WTC11 (cell line): ENCODE data around the gene FNBP1L. TPM values are rescaled to one million over a fixed set of nuclear protein-coding genes. Genes with fewer than 3 reads are reported as not detected.

Experiments
- ELF4 ChIP-seq: sonication (generic); formaldehyde crosslinking; IDR thresholded peaks from 2 replicates; pipeline ENCODE4 v1.8.1; 2022; ENCODE audit warnings: low read depth, mild to moderate bottlenecking, moderate library complexity, missing genetic modification reagents
- EMX1 ChIP-seq: fragments of 250-450 bp; sonication (Bioruptor Pico); IDR thresholded peaks from 2 replicates; pipeline ENCODE4 v1.8.0; 2021; ENCODE audit warnings: mild to moderate bottlenecking
- ETV6 ChIP-seq: sonication (generic); formaldehyde crosslinking; IDR thresholded peaks from 2 replicates; pipeline ENCODE4 v1.8.1; 2022; ENCODE audit warnings: mild to moderate bottlenecking, missing genetic modification reagents
- NR1H2 ChIP-seq: sonication (generic); formaldehyde crosslinking; IDR thresholded peaks from 2 replicates; pipeline ENCODE4 v1.9.0; 2021; ENCODE audit warnings: mild to moderate bottlenecking, moderate library complexity, missing genetic modification reagents
- NR3C1 ChIP-seq: sonication (generic); formaldehyde crosslinking; conservative IDR thresholded peaks from 2 replicates; pipeline ENCODE4 v1.8.1; 2023; ENCODE audit warnings: low read depth, mild to moderate bottlenecking, missing genetic modification reagents
- SOX15 ChIP-seq: fragments of 250-450 bp; sonication (Bioruptor Pico); IDR thresholded peaks from 2 replicates; pipeline ENCODE4 v1.9.0; 2021; ENCODE audit warnings: mild to moderate bottlenecking
- TEAD4 ChIP-seq: sonication (generic); formaldehyde crosslinking; IDR thresholded peaks from 2 replicates; pipeline ENCODE4 v1.8.0; 2022; ENCODE audit warnings: mild to moderate bottlenecking, missing genetic modification reagents
- TP53 ChIP-seq: sonication (generic); formaldehyde crosslinking; IDR thresholded peaks from 2 replicates; pipeline ENCODE4 v1.8.1; 2023; ENCODE audit warnings: mild to moderate bottlenecking, missing genetic modification reagents
- ZNF219 ChIP-seq: sonication (generic); formaldehyde crosslinking; IDR thresholded peaks from 2 replicates; pipeline ENCODE4 v1.8.0; 2023; ENCODE audit warnings: missing genetic modification reagents, mild to moderate bottlenecking, borderline replicate concordance
- total RNA-seq: library from RNA; stranded (reverse); gene quantifications from 3 replicates; pipeline ENCODE4 v1.2.3, GENCODE V29; 2021
- TF ChIP-seq, protein P1 (sequence below): sonication (generic); formaldehyde crosslinking; IDR thresholded peaks from 2 replicates; pipeline ENCODE4 v1.8.0; 2022; ENCODE audit warnings: mild to moderate bottlenecking, missing genetic modification reagents
- TF ChIP-seq, protein P2 (sequence below): sonication (generic); formaldehyde crosslinking; IDR thresholded peaks from 2 replicates; pipeline ENCODE4 v1.8.1; 2023; ENCODE audit warnings: mild to moderate bottlenecking, missing genetic modification reagents, moderate library complexity
- TF ChIP-seq, protein P3 (sequence below): fragments of 250-450 bp; sonication (Bioruptor Pico); IDR thresholded peaks from 2 replicates; pipeline ENCODE4 v1.9.0; 2021; ENCODE audit warnings: mild to moderate bottlenecking
- TF ChIP-seq, protein P4 (sequence below): sonication (generic); formaldehyde crosslinking; IDR thresholded peaks from 2 replicates; pipeline ENCODE4 v1.8.1; 2022; ENCODE audit warnings: missing genetic modification reagents, borderline replicate concordance
- TF ChIP-seq, protein P5 (sequence below): sonication (generic); formaldehyde crosslinking; IDR thresholded peaks from 2 replicates; pipeline ENCODE4 v1.8.0; 2023; ENCODE audit warnings: mild to moderate bottlenecking, missing genetic modification reagents
- TF ChIP-seq, protein P6 (sequence below): sonication (generic); formaldehyde crosslinking; IDR thresholded peaks from 2 replicates; pipeline ENCODE4 v1.8.1; 2023; ENCODE audit warnings: mild to moderate bottlenecking, missing genetic modification reagents, moderate library complexity
- TF ChIP-seq, protein P7 (sequence below): sonication (generic); formaldehyde crosslinking; IDR thresholded peaks from 2 replicates; pipeline ENCODE4 v1.8.0; 2022; ENCODE audit warnings: mild to moderate bottlenecking, missing genetic modification reagents
- TF ChIP-seq, protein P8 (sequence below): sonication (generic); formaldehyde crosslinking; IDR thresholded peaks from 2 replicates; pipeline ENCODE4 v1.8.0; 2023; ENCODE audit warnings: missing genetic modification reagents
- TF ChIP-seq, protein P9 (sequence below): sonication (generic); formaldehyde crosslinking; IDR thresholded peaks from 2 replicates; pipeline ENCODE4 v1.8.1; 2023; ENCODE audit warnings: mild to moderate bottlenecking, moderate library complexity, missing genetic modification reagents
- TF ChIP-seq, protein P10 (sequence below): fragments of 250-450 bp; sonication (Bioruptor Pico); IDR thresholded peaks from 2 replicates; pipeline ENCODE4 v1.8.0; 2021; ENCODE audit warnings: mild to moderate bottlenecking
- TF ChIP-seq, protein P11 (sequence below): sonication (generic); formaldehyde crosslinking; IDR thresholded peaks from 2 replicates; pipeline ENCODE4 v1.8.1; 2022; ENCODE audit warnings: mild to moderate bottlenecking, moderate library complexity, missing genetic modification reagents
- TF ChIP-seq, protein P12 (sequence below): sonication (generic); formaldehyde crosslinking; IDR thresholded peaks from 2 replicates; pipeline ENCODE4 v1.8.1; 2022; ENCODE audit warnings: low read depth, missing genetic modification reagents, borderline replicate concordance

Gene FNBP1L
- total RNA-seq, 1 experiment from 2014 or later, result 79.1 TPM

DNA sequence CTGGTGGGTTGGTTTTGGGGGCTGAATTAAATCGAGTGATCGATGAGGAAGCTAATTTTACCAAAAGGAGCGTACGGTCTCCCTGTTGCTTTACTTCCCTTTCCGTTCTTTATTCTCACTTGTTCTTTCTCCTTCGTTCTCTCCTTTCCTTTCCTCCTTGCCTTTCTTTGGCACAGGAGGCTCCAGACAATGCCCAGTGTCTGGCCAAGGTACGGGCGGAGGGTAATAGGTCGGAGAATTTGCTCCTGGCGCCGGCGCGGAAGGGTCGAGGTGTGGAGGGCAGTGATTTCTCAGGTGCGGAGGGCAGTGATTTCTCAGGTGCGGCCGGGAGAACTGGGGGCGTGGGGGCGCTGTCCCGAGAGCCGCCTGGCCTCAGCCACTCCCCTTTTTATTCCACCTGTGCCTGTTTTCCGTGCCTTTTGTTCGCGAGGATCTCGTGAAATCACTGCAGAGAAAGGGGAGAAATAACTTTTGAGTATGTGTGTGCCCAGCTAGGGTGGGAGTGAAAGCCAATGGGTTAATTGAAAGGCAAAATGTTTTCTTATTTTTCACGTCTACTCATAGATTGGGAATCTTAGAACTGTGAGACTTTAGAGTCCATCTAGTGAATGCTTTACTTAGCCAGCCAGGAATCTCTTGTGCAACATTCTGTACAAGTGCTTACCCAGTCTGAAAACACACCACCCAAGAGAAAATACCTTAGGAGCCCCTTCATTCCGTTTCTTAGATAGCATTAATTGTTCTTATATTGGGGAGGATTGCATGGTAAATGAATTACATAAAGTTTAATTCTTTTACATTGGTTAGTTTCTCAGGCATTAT is 1.3 kb downstream of the FNBP1L start (continued):
- TF ChIP-seq, protein P1, sequence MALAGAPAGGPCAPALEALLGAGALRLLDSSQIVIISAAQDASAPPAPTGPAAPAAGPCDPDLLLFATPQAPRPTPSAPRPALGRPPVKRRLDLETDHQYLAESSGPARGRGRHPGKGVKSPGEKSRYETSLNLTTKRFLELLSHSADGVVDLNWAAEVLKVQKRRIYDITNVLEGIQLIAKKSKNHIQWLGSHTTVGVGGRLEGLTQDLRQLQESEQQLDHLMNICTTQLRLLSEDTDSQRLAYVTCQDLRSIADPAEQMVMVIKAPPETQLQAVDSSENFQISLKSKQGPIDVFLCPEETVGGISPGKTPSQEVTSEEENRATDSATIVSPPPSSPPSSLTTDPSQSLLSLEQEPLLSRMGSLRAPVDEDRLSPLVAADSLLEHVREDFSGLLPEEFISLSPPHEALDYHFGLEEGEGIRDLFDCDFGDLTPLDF, result peak; percentile 77; the same call in 1 of the 2 replicates
- no peak for TF ChIP-seq ELF4 (CRISPR knock-in tag)
- no peak for TF ChIP-seq NR1H2 (CRISPR knock-in tag)
- peak; percentile 73; the same call in 1 of the 2 replicates for TF ChIP-seq ETV6 (CRISPR knock-in tag)
- TF ChIP-seq EMX1, result no peak
- TF ChIP-seq ZNF219, result no peak
- TF ChIP-seq, protein P2, sequence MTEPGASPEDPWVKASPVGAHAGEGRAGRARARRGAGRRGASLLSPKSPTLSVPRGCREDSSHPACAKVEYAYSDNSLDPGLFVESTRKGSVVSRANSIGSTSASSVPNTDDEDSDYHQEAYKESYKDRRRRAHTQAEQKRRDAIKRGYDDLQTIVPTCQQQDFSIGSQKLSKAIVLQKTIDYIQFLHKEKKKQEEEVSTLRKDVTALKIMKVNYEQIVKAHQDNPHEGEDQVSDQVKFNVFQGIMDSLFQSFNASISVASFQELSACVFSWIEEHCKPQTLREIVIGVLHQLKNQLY (CRISPR knock-in tag), result no peak
- TF ChIP-seq, protein P3, sequence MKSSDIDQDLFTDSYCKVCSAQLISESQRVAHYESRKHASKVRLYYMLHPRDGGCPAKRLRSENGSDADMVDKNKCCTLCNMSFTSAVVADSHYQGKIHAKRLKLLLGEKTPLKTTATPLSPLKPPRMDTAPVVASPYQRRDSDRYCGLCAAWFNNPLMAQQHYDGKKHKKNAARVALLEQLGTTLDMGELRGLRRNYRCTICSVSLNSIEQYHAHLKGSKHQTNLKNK, result no peak
- TF ChIP-seq, protein P4, sequence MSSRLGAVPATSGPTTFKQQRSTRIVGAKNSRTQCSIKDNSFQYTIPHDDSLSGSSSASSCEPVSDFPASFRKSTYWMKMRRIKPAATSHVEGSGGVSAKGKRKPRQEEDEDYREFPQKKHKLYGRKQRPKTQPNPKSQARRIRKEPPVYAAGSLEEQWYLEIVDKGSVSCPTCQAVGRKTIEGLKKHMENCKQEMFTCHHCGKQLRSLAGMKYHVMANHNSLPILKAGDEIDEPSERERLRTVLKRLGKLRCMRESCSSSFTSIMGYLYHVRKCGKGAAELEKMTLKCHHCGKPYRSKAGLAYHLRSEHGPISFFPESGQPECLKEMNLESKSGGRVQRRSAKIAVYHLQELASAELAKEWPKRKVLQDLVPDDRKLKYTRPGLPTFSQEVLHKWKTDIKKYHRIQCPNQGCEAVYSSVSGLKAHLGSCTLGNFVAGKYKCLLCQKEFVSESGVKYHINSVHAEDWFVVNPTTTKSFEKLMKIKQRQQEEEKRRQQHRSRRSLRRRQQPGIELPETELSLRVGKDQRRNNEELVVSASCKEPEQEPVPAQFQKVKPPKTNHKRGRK, result no peak
- TF ChIP-seq SOX15 (CRISPR knock-in tag), result no peak
- TF ChIP-seq, protein P5, sequence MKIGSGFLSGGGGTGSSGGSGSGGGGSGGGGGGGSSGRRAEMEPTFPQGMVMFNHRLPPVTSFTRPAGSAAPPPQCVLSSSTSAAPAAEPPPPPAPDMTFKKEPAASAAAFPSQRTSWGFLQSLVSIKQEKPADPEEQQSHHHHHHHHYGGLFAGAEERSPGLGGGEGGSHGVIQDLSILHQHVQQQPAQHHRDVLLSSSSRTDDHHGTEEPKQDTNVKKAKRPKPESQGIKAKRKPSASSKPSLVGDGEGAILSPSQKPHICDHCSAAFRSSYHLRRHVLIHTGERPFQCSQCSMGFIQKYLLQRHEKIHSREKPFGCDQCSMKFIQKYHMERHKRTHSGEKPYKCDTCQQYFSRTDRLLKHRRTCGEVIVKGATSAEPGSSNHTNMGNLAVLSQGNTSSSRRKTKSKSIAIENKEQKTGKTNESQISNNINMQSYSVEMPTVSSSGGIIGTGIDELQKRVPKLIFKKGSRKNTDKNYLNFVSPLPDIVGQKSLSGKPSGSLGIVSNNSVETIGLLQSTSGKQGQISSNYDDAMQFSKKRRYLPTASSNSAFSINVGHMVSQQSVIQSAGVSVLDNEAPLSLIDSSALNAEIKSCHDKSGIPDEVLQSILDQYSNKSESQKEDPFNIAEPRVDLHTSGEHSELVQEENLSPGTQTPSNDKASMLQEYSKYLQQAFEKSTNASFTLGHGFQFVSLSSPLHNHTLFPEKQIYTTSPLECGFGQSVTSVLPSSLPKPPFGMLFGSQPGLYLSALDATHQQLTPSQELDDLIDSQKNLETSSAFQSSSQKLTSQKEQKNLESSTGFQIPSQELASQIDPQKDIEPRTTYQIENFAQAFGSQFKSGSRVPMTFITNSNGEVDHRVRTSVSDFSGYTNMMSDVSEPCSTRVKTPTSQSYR (CRISPR knock-in tag), result peak; percentile 56; the same call in 1 of the 2 replicates
- TF ChIP-seq NR3C1, result no peak
- TF ChIP-seq TP53 (CRISPR knock-in tag), result no peak
- TF ChIP-seq, protein P6, sequence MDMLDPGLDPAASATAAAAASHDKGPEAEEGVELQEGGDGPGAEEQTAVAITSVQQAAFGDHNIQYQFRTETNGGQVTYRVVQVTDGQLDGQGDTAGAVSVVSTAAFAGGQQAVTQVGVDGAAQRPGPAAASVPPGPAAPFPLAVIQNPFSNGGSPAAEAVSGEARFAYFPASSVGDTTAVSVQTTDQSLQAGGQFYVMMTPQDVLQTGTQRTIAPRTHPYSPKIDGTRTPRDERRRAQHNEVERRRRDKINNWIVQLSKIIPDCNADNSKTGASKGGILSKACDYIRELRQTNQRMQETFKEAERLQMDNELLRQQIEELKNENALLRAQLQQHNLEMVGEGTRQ (CRISPR knock-in tag), result no peak
- TF ChIP-seq, protein P7, sequence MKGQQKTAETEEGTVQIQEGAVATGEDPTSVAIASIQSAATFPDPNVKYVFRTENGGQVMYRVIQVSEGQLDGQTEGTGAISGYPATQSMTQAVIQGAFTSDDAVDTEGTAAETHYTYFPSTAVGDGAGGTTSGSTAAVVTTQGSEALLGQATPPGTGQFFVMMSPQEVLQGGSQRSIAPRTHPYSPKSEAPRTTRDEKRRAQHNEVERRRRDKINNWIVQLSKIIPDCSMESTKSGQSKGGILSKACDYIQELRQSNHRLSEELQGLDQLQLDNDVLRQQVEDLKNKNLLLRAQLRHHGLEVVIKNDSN (CRISPR knock-in tag), result 0 out of 2 replicates have a peak, but pooled peaks have one; percentile 17
- TF ChIP-seq, protein P8, sequence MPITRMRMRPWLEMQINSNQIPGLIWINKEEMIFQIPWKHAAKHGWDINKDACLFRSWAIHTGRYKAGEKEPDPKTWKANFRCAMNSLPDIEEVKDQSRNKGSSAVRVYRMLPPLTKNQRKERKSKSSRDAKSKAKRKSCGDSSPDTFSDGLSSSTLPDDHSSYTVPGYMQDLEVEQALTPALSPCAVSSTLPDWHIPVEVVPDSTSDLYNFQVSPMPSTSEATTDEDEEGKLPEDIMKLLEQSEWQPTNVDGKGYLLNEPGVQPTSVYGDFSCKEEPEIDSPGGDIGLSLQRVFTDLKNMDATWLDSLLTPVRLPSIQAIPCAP (CRISPR knock-in tag), result no peak
- TF ChIP-seq, protein P9, sequence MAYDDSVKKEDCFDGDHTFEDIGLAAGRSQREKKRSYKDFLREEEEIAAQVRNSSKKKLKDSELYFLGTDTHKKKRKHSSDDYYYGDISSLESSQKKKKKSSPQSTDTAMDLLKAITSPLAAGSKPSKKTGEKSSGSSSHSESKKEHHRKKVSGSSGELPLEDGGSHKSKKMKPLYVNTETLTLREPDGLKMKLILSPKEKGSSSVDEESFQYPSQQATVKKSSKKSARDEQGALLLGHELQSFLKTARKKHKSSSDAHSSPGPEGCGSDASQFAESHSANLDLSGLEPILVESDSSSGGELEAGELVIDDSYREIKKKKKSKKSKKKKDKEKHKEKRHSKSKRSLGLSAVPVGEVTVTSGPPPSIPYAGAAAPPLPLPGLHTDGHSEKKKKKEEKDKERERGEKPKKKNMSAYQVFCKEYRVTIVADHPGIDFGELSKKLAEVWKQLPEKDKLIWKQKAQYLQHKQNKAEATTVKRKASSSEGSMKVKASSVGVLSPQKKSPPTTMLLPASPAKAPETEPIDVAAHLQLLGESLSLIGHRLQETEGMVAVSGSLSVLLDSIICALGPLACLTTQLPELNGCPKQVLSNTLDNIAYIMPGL (CRISPR knock-in tag), result 0 out of 2 replicates have a peak, but pooled peaks have one; percentile 50
- TF ChIP-seq, protein P10, sequence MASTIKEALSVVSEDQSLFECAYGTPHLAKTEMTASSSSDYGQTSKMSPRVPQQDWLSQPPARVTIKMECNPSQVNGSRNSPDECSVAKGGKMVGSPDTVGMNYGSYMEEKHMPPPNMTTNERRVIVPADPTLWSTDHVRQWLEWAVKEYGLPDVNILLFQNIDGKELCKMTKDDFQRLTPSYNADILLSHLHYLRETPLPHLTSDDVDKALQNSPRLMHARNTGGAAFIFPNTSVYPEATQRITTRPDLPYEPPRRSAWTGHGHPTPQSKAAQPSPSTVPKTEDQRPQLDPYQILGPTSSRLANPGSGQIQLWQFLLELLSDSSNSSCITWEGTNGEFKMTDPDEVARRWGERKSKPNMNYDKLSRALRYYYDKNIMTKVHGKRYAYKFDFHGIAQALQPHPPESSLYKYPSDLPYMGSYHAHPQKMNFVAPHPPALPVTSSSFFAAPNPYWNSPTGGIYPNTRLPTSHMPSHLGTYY, result no peak
- TF ChIP-seq, protein P11, sequence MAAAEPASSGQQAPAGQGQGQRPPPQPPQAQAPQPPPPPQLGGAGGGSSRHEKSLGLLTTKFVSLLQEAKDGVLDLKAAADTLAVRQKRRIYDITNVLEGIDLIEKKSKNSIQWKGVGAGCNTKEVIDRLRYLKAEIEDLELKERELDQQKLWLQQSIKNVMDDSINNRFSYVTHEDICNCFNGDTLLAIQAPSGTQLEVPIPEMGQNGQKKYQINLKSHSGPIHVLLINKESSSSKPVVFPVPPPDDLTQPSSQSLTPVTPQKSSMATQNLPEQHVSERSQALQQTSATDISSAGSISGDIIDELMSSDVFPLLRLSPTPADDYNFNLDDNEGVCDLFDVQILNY, result no peak
- TF ChIP-seq TEAD4, result no peak
- TF ChIP-seq, protein P12, sequence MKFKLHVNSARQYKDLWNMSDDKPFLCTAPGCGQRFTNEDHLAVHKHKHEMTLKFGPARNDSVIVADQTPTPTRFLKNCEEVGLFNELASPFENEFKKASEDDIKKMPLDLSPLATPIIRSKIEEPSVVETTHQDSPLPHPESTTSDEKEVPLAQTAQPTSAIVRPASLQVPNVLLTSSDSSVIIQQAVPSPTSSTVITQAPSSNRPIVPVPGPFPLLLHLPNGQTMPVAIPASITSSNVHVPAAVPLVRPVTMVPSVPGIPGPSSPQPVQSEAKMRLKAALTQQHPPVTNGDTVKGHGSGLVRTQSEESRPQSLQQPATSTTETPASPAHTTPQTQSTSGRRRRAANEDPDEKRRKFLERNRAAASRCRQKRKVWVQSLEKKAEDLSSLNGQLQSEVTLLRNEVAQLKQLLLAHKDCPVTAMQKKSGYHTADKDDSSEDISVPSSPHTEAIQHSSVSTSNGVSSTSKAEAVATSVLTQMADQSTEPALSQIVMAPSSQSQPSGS (CRISPR knock-in tag), result no peak
